ENCODE data around the gene HP.

DNA sequence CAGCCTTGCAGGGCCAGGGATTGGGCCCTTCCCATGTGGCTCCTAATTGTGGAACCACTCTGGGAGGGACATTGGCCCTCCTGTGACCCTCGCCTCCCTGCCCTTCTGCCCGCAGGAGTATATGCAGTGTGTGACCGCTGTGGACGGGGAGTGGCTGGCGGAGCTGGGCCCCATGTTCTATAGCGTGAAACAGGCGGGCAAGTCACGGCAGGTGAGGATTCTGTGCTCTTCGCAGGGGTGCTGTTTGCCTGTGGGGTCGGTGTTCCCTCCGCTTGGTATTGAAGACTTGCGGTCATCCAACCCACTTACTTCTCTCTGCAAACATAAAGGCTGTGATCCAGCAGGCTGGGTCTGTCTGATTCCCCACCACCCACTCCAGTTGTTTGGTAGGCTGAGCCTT lies 55.0 kb downstream of the HP start:
- TF ChIP-seq, protein P1, sequence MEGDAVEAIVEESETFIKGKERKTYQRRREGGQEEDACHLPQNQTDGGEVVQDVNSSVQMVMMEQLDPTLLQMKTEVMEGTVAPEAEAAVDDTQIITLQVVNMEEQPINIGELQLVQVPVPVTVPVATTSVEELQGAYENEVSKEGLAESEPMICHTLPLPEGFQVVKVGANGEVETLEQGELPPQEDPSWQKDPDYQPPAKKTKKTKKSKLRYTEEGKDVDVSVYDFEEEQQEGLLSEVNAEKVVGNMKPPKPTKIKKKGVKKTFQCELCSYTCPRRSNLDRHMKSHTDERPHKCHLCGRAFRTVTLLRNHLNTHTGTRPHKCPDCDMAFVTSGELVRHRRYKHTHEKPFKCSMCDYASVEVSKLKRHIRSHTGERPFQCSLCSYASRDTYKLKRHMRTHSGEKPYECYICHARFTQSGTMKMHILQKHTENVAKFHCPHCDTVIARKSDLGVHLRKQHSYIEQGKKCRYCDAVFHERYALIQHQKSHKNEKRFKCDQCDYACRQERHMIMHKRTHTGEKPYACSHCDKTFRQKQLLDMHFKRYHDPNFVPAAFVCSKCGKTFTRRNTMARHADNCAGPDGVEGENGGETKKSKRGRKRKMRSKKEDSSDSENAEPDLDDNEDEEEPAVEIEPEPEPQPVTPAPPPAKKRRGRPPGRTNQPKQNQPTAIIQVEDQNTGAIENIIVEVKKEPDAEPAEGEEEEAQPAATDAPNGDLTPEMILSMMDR (IDR thresholded peaks at IDR 0.05) = no peak
- TF ChIP-seq POLR2A (IDR thresholded peaks at IDR 0.05) = no peak

Data from uterus (tissue), 2 donors.